Gastroesophageal sphincter (tissue), 3 donors: Measurements from ENCODE around the gene HMGXB3.

ENCODE experiments used
- EP300 ChIP-seq: sonication (generic); formaldehyde crosslinking; IDR thresholded peaks from one replicate; pipeline ENCODE4 v1.6.1; 2017; ENCODE audit warnings: antibody characterized with exemption, mild to moderate bottlenecking
- POLR2A ChIP-seq, 2 donors: fragments of 450-650 bp; IDR thresholded peaks; one replicate each; pipeline ENCODE4 v1.6.1; 2017; ENCODE audit warnings: antibody characterized with exemption in 2 of 2, mild to moderate bottlenecking in 2 of 2, moderate library complexity in 1 of 2
- POLR2AphosphoS5 ChIP-seq: sonication (generic); formaldehyde crosslinking; IDR thresholded peaks from one replicate; pipeline ENCODE4 v1.6.1; 2017; ENCODE audit warnings: antibody characterized with exemption
- TF ChIP-seq, protein P1 (sequence below), 4 experiments: fragments of 200-600 bp in 2 of 4; fragments of 450-650 bp in 2 of 4; sonication (generic) in 1 of 4; IDR thresholded peaks; one replicate each; pipeline ENCODE4 v1.5.1; 2017 to 2019; ENCODE audit warnings: antibody characterized with exemption in 4 of 4, mild to moderate bottlenecking in 2 of 4, moderate library complexity in 2 of 4

DNA sequence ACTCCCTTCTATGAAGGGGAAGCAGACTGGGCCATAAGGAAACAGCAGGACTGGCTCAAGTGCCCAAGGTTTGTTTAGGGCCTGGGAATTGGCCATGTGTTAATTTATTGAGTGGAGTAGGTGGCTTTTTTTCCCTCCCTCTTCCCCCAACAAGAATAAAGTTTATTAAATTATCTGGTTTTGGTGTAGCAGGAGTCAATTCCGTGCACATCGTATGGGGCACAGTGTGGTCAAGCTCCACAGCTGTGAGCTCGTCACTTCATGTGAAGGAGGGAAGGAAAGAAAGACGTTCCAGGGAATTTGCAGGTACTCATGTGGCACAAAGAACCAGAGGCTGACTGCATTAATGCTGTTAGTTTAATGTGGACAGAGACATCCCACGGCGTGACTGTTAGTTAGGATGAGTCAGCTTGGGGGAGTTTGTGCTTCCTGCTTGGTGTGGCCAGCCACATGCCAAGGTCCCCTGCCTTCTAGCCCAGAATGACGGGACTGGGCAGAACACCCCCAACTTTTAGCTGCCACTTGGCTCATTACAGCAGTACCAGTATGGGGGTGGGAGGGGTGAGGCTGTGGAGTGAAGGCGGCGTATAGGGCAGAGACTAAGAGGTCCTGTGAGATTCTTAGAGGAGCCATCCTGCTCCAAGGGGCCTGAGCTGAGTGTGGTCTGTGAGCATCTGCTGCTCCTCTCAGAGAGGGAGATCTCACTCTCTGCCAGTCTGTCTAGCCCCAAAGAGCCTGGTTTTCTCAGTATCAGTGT is 52.6 kb downstream of the HMGXB3 start:
- TF ChIP-seq, protein P1, sequence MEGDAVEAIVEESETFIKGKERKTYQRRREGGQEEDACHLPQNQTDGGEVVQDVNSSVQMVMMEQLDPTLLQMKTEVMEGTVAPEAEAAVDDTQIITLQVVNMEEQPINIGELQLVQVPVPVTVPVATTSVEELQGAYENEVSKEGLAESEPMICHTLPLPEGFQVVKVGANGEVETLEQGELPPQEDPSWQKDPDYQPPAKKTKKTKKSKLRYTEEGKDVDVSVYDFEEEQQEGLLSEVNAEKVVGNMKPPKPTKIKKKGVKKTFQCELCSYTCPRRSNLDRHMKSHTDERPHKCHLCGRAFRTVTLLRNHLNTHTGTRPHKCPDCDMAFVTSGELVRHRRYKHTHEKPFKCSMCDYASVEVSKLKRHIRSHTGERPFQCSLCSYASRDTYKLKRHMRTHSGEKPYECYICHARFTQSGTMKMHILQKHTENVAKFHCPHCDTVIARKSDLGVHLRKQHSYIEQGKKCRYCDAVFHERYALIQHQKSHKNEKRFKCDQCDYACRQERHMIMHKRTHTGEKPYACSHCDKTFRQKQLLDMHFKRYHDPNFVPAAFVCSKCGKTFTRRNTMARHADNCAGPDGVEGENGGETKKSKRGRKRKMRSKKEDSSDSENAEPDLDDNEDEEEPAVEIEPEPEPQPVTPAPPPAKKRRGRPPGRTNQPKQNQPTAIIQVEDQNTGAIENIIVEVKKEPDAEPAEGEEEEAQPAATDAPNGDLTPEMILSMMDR (IDR thresholded peaks at IDR 0.05) = no peak
- TF ChIP-seq POLR2AphosphoS5 (no peak), EP300 (no peak), POLR2A (IDR thresholded peaks at IDR 0.05) (no peak)
